Tibial artery (tissue), 4 donors: Measurements from ENCODE around the gene PPIL1.

Source experiments
- DNase-seq, 2 donors: peaks; one replicate each; pipeline ENCODE4 v3.0.0-alpha.2; 2019
- H3K27ac ChIP-seq, 2 donors: fragments of 200-600 bp; sonication (generic) in 1 of 2; 1 replicate in 1 of 2; 2 replicates in 1 of 2; pipeline ENCODE4 v1.5.1; 2018 to 2019; ENCODE audit warnings: mild to moderate bottlenecking in 1 of 2
- H3K27me3 ChIP-seq, 2 donors: fragments of 200-600 bp; sonication (generic) in 1 of 2; one replicate each; pipeline versions ENCODE4 v1.5.1 to v1.6.0; 2016 to 2019
- H3K36me3 ChIP-seq, 3 donors: fragments of 200-600 bp; sonication (generic) in 2 of 3; one replicate each; pipeline ENCODE4 v1.5.1; 2016 to 2019; ENCODE audit warnings: mild to moderate bottlenecking in 2 of 3
- H3K4me1 ChIP-seq, 4 donors: fragments of 200-600 bp; sonication (generic) in 2 of 4; 1 replicate in 3 of 4; 2 replicates in 1 of 4; pipeline ENCODE4 v1.5.1; 2016 to 2019
- H3K4me3 ChIP-seq, 2 donors: fragments of 200-600 bp; sonication (generic) in 1 of 2; 1 replicate in 1 of 2; 2 replicates in 1 of 2; pipeline ENCODE4 v1.5.1; 2018 to 2019; ENCODE audit warnings: mild to moderate bottlenecking in 2 of 2
- H3K9me3 ChIP-seq, 3 donors: fragments of 200-600 bp; sonication (generic) in 1 of 3; one replicate each; pipeline ENCODE4 v1.5.1; 2016 to 2019
- CTCF ChIP-seq, 2 experiments: fragments of 200-600 bp in 1 of 2; fragments of 450-650 bp in 1 of 2; IDR thresholded peaks; one replicate each; pipeline ENCODE4 v1.5.1; 2017 to 2019; ENCODE audit warnings: antibody characterized with exemption in 2 of 2, mild to moderate bottlenecking in 1 of 2, moderate library complexity in 1 of 2
- intact Hi-C: fragments of 100-400 bp; cut with DNase I; formaldehyde crosslinking; loops from one replicate; pipeline ENCODE4 v1.15.0; 2023; ENCODE audit warnings: low total_unique reads

PPIL1 gene

GRCh38 chr6:36874443-36875249 is at the start of gene PPIL1:
Gene PPIL1 (minus strand): TSS chr6:36874803. CDS start chr6:36874772, 31 bp downstream.
- no peaks in the 10 kb centered on the region for H3K9me3 ChIP-seq
- H3K36me3 ChIP-seq = peaks cover 0 to 17% (median 0%) of the 10 kb centered on the region in 3 donors
- peak; percentile 75 to 87 for DNase-seq
- TF ChIP-seq CTCF (IDR thresholded peaks at IDR 0.05) = no peak
- H3K4me1 ChIP-seq = peaks cover 0 to 16% (median 4%) of the 10 kb centered on the region in 4 donors
- intact Hi-C loops = no loop called here
- no peaks in the 10 kb centered on the region for H3K27me3 ChIP-seq
- peak within 1 kb of the TSS; percentile 77 to 81 for H3K27ac ChIP-seq
- H3K4me3 ChIP-seq = peak within 1 kb of the TSS; percentile 81 to 84

GRCh38 chr6:36924131-36924530 is 49.5 kb upstream of the PPIL1 start:
- Histone ChIP-seq H3K4me1 (peaks cover 0 to 23% (median 16%) of the 10 kb centered on the region in 4 donors), H3K27me3 (no peaks in the 10 kb centered on the region), H3K4me3 (no peak overlapping the region), H3K27ac (no peak overlapping the region), H3K36me3 (peaks cover 16 to 64% (median 40%) of the 10 kb centered on the region in 3 donors), H3K9me3 (no peaks in the 10 kb centered on the region)
- intact Hi-C loops = no loop called here
- no peak for DNase-seq
- no peak for TF ChIP-seq CTCF (IDR thresholded peaks at IDR 0.05)

- Histone ChIP-seq H3K4me3 (no peak overlapping the region), H3K9me3 (no peaks in the 10 kb centered on the region), H3K27ac (no peak overlapping the region), H3K4me1 (peaks cover 3 to 35% (median 21%) of the 10 kb centered on the region in 4 donors), H3K36me3 (peaks cover 16 to 92% (median 51%) of the 10 kb centered on the region in 3 donors), H3K27me3 (no peaks in the 10 kb centered on the region)
- no peak for DNase-seq
- intact Hi-C loops = no loop called here
- no peak for TF ChIP-seq CTCF (IDR thresholded peaks at IDR 0.05)
Measured at GRCh38 chr6:36920546-36920945, 45.9 kb upstream of the PPIL1 start.

GRCh38 chr6:36920049-36920448 is 45.4 kb upstream of the PPIL1 start:
- intact Hi-C loops = no loop called here
- no peaks in the 10 kb centered on the region for H3K27me3 ChIP-seq
- DNase-seq = no peak
- no peak overlapping the region for H3K27ac ChIP-seq
- no peak overlapping the region for H3K4me3 ChIP-seq
- H3K9me3 ChIP-seq = no peaks in the 10 kb centered on the region
- H3K4me1 ChIP-seq = peaks cover 3 to 35% (median 21%) of the 10 kb centered on the region in 4 donors
- peaks cover 19 to 92% (median 51%) of the 10 kb centered on the region in 3 donors for H3K36me3 ChIP-seq
- no peak for TF ChIP-seq CTCF (IDR thresholded peaks at IDR 0.05)

- TF ChIP-seq CTCF (IDR thresholded peaks at IDR 0.05) = no peak
- intact Hi-C loops = no loop called here
- peaks cover 29 to 90% (median 50%) of the 10 kb centered on the region in 3 donors for H3K36me3 ChIP-seq
Measured at GRCh38 chr6:36917541-36918193, 43.1 kb upstream of the PPIL1 start.

More at GRCh38 chr6:36917541-36918193, 43.1 kb upstream of the PPIL1 start:
- DNase-seq = peak; percentile 76 to 78
- Histone ChIP-seq H3K27me3 (no peaks in the 10 kb centered on the region), H3K4me3 (no peak overlapping the region), H3K9me3 (no peaks in the 10 kb centered on the region), H3K4me1 (peaks cover 3 to 35% (median 21%) of the 10 kb centered on the region in 4 donors), H3K27ac (peak overlapping the region; percentile 68 to 81)
